ENCODE data around the gene AKNAD1.

AKNAD1 gene

GRCh38 chr1:108856994-108857393, at the start of gene AKNAD1:
Gene AKNAD1, minus strand, starts transcription at chr1:108857094. Its CDS starts 4,430 bp downstream, at chr1:108852664.
- TF ChIP-seq EZH2 (IDR thresholded peaks at IDR 0.05; ENCODE audit: borderline replicate concordance, low read depth, low read length, severe bottlenecking) (no peak), CTCF (IDR thresholded peaks at IDR 0.05; ENCODE audit: borderline replicate concordance, extremely low read depth, low read length, poor library complexity, severe bottlenecking) (no peak)

GRCh38 chr1:108901106-108901505, 44.2 kb upstream of the AKNAD1 start:
- Histone ChIP-seq H3K4me2 (ENCODE audit: insufficient read depth, low read length) (no peak overlapping the region), H3K4me3 (ENCODE audit: low read depth in 1 of 2, low read length in 2 of 2) (no peak overlapping the region), H3K9ac (ENCODE audit: low read depth, low read length) (no peak overlapping the region), H2AFZ (ENCODE audit: low read depth, low read length) (no peak overlapping the region), H3K9me3 (ENCODE audit: insufficient read depth, low read length, severe bottlenecking) (no peaks in the 10 kb centered on the region), H4K20me1 (ENCODE audit: insufficient read depth, low read length) (no peaks in the 10 kb centered on the region), H3K79me2 (ENCODE audit: insufficient read depth, low read length) (no peaks in the 10 kb centered on the region), H3K27me3 (ENCODE audit: insufficient read depth, low read length, poor library complexity) (no peaks in the 10 kb centered on the region), H3K4me1 (ENCODE audit: insufficient read depth, low read length) (no peaks in the 10 kb centered on the region), H3K36me3 (ENCODE audit: insufficient read depth, low read length) (peaks cover 38% of the 10 kb centered on the region), H3K27ac (ENCODE audit: low read length) (no peak overlapping the region)
- no peak for ATAC-seq (ENCODE audit: insufficient read depth, low read depth)
- no peak for TF ChIP-seq EZH2 (IDR thresholded peaks at IDR 0.05; ENCODE audit: borderline replicate concordance, low read depth, low read length, severe bottlenecking)
- TF ChIP-seq CTCF (IDR thresholded peaks at IDR 0.05; ENCODE audit: borderline replicate concordance, extremely low read depth, low read length, poor library complexity, severe bottlenecking) = no peak
- DNase-seq = no peak

More at GRCh38 chr1:108856994-108857393, at the start of gene AKNAD1:
- H3K4me1 ChIP-seq (ENCODE audit: insufficient read depth, low read length) = peaks cover 23% of the 10 kb centered on the region
- no peak within 1 kb of the TSS for H2AFZ ChIP-seq (ENCODE audit: low read depth, low read length)
- H3K36me3 ChIP-seq (ENCODE audit: insufficient read depth, low read length) = no peaks in the 10 kb centered on the region
- no peaks in the 10 kb centered on the region for H3K27me3 ChIP-seq (ENCODE audit: insufficient read depth, low read length, poor library complexity)
- no peak within 1 kb of the TSS for H3K27ac ChIP-seq (ENCODE audit: low read length)
- H4K20me1 ChIP-seq (ENCODE audit: insufficient read depth, low read length) = no peaks in the 10 kb centered on the region
- no peaks in the 10 kb centered on the region for H3K9me3 ChIP-seq (ENCODE audit: insufficient read depth, low read length, severe bottlenecking)
- no peak within 1 kb of the TSS for H3K4me3 ChIP-seq (ENCODE audit: low read depth in 1 of 2, low read length in 2 of 2)
- no peak for ATAC-seq (ENCODE audit: insufficient read depth, low read depth)
- no peak for DNase-seq
- no peak within 1 kb of the TSS for H3K4me2 ChIP-seq (ENCODE audit: insufficient read depth, low read length)
- no peak within 1 kb of the TSS for H3K9ac ChIP-seq (ENCODE audit: low read depth, low read length)
- H3K79me2 ChIP-seq (ENCODE audit: insufficient read depth, low read length) = no peaks in the 10 kb centered on the region

GRCh38 chr1:108897865-108898720, 41.2 kb upstream of the AKNAD1 start:
- Histone ChIP-seq H3K27me3 (ENCODE audit: insufficient read depth, low read length, poor library complexity) (no peaks in the 10 kb centered on the region), H3K9me3 (ENCODE audit: insufficient read depth, low read length, severe bottlenecking) (no peaks in the 10 kb centered on the region), H3K4me2 (ENCODE audit: insufficient read depth, low read length) (no peak overlapping the region), H3K27ac (ENCODE audit: low read length) (no peak overlapping the region), H3K4me1 (ENCODE audit: insufficient read depth, low read length) (no peaks in the 10 kb centered on the region), H3K4me3 (ENCODE audit: low read depth in 1 of 2, low read length in 2 of 2) (no peak overlapping the region), H3K36me3 (ENCODE audit: insufficient read depth, low read length) (peaks cover 26% of the 10 kb centered on the region), H3K9ac (ENCODE audit: low read depth, low read length) (no peak overlapping the region), H4K20me1 (ENCODE audit: insufficient read depth, low read length) (no peaks in the 10 kb centered on the region), H2AFZ (ENCODE audit: low read depth, low read length) (no peak overlapping the region), H3K79me2 (ENCODE audit: insufficient read depth, low read length) (no peaks in the 10 kb centered on the region)
- peak; percentile 86 for ATAC-seq (ENCODE audit: insufficient read depth, low read depth)
- peak; percentile 44 for DNase-seq
- TF ChIP-seq CTCF (IDR thresholded peaks at IDR 0.05; ENCODE audit: borderline replicate concordance, extremely low read depth, low read length, poor library complexity, severe bottlenecking) = peak; percentile 82
- no peak for TF ChIP-seq EZH2 (IDR thresholded peaks at IDR 0.05; ENCODE audit: borderline replicate concordance, low read depth, low read length, severe bottlenecking)
